ENCODE measurements around the gene TMCC1. TPM values are rescaled to one million over a fixed set of nuclear protein-coding genes. Genes with fewer than 3 reads are reported as not detected.

TMCC1 gene
- total RNA-seq, 2 experiments from 2014 or later: 33.3 to 33.8 TPM

DNA sequence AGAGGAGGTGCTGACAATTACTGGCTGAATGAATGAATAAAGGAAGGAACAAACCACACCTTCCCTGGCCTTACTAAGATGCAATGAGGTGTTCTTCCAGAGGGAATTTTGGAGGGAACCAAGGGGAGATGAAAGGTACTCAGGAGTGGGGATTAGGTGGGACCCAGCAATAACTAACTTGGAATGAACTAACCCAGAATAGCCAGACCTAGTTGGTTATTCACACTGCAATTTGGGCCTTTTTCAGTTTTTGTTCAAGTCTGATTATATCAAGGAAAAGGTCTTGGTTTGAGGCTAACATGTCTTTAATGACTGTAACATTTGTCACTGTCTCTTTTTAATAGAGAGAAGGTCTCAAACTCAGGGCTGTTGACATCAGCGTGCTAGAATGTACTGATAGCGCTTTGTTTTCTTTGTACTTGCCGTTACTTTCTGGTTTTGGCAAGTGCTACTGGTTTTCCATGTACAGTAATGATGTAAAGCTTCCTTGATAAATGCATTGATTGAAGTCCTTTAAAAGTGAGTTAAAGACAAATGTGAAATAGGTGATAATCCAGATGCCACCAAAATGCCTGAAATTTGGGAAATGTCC, 283.8 kb downstream of the TMCC1 start:
- TF ChIP-seq, protein P1, sequence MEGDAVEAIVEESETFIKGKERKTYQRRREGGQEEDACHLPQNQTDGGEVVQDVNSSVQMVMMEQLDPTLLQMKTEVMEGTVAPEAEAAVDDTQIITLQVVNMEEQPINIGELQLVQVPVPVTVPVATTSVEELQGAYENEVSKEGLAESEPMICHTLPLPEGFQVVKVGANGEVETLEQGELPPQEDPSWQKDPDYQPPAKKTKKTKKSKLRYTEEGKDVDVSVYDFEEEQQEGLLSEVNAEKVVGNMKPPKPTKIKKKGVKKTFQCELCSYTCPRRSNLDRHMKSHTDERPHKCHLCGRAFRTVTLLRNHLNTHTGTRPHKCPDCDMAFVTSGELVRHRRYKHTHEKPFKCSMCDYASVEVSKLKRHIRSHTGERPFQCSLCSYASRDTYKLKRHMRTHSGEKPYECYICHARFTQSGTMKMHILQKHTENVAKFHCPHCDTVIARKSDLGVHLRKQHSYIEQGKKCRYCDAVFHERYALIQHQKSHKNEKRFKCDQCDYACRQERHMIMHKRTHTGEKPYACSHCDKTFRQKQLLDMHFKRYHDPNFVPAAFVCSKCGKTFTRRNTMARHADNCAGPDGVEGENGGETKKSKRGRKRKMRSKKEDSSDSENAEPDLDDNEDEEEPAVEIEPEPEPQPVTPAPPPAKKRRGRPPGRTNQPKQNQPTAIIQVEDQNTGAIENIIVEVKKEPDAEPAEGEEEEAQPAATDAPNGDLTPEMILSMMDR (IDR thresholded peaks at IDR 0.05): no peak
- no peaks in the 10 kb centered on the region for H3K9me3 ChIP-seq (ENCODE audit: control insufficient read depth in 1 of 2, insufficient read depth in 1 of 2, low read length in 2 of 2)
- H3K9me3 Mint-ChIP-seq: no peaks in the 10 kb centered on the region
- H3K27ac Mint-ChIP-seq: peak overlapping the region; percentile 59
- no peak for DNase-seq
- peaks cover 6% of the 10 kb centered on the region for H3K27me3 Mint-ChIP-seq
- peaks cover 35% of the 10 kb centered on the region for H3K4me1 ChIP-seq (ENCODE audit: insufficient read depth, low read length)
- H3K4me3 Mint-ChIP-seq: peak overlapping the region; percentile 73
- no peak for ATAC-seq (ENCODE audit: poor library complexity)
- peaks cover 0 to 2% of the 10 kb centered on the region in 2 experiments for H3K27me3 ChIP-seq (ENCODE audit: control insufficient read depth in 1 of 2, insufficient read depth in 2 of 2, low read length in 2 of 2)
- H3K4me3 ChIP-seq (ENCODE audit: low read length): no peak overlapping the region
- no peak overlapping the region for H3K27ac ChIP-seq (ENCODE audit: low read depth in 1 of 2, low read length in 2 of 2)
- peaks cover 4% of the 10 kb centered on the region for H3K36me3 Mint-ChIP-seq (ENCODE audit: low read depth)
- no peaks in the 10 kb centered on the region for H3K36me3 ChIP-seq (ENCODE audit: insufficient read depth, low read length)
- ChIA-PET POLR2A (no interaction called here), CTCF (no interaction called here)
- peaks cover 24% of the 10 kb centered on the region for H3K4me1 Mint-ChIP-seq (ENCODE audit: low read depth)
- intact Hi-C loops (cut with DNase I, micrococcal nuclease): loop anchor here in 1 of 2 experiments (5.0 kb wide), 2 partner anchors 117 to 172 kb away; partner anchors contain the start of gene MBD4

DNA sequence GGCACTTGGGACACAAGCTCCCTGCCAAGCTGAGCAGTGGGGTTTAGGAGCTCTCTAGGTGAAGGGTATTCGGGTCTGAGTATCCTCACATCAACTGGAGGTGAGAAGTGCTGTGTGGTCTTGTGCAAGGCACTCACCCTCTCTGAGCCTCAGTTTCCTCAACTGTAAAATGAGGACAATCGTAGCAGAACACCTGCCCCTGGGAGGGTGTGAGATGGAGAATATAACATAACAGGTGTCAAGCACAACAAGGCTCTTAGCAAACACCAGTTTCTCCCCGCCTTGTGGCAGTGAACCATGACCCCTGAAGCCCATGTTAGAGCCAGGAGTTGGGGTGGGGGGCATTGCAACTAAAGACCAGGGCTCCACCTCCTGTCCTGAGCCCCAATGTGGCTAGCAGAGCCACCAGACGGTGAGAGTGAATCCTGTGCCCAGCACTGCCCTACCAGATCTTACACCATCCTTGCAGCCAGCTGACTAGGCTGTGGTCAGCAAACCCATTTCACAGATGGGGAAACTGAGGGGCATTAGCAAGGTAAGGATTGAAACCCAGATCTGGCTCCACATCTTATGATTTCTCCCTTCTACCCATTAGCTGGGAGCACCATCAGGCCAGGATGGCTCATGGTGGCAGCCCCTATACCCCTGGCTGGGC, 284.4 kb downstream of the TMCC1 start:
- peaks cover 0 to 5% of the 10 kb centered on the region in 2 experiments for H3K27me3 ChIP-seq (ENCODE audit: control insufficient read depth in 1 of 2, insufficient read depth in 2 of 2, low read length in 2 of 2)
- ATAC-seq (ENCODE audit: poor library complexity): no peak
- peak overlapping the region; percentile 59 for H3K27ac Mint-ChIP-seq
- peak overlapping the region; percentile 73 for H3K4me3 Mint-ChIP-seq
- no peak for DNase-seq
- TF ChIP-seq, protein P1 (IDR thresholded peaks at IDR 0.05): no peak
- CTCF ChIA-PET: no interaction called here
- H3K9me3 ChIP-seq (ENCODE audit: control insufficient read depth in 1 of 2, insufficient read depth in 1 of 2, low read length in 2 of 2): no peaks in the 10 kb centered on the region
- H3K4me1 ChIP-seq (ENCODE audit: insufficient read depth, low read length): peaks cover 41% of the 10 kb centered on the region
- peaks cover 30% of the 10 kb centered on the region for H3K4me1 Mint-ChIP-seq (ENCODE audit: low read depth)
- H3K9me3 Mint-ChIP-seq: no peaks in the 10 kb centered on the region
- intact Hi-C loops (cut with DNase I, micrococcal nuclease): loop anchor here in 1 of 2 experiments (5.0 kb wide), 2 partner anchors 117 to 172 kb away; partner anchors contain the start of gene MBD4
- POLR2A ChIA-PET: interaction anchor here (0.9 kb wide), 1 partner anchor 32 kb away, joined by 3 read pairs; no protein-coding TSS in a partner anchor
- peaks cover 12% of the 10 kb centered on the region for H3K27me3 Mint-ChIP-seq
- peaks cover 4% of the 10 kb centered on the region for H3K36me3 Mint-ChIP-seq (ENCODE audit: low read depth)
- H3K4me3 ChIP-seq (ENCODE audit: low read length): no peak overlapping the region
- H3K27ac ChIP-seq (ENCODE audit: low read depth in 1 of 2, low read length in 2 of 2): no peak overlapping the region
- no peaks in the 10 kb centered on the region for H3K36me3 ChIP-seq (ENCODE audit: insufficient read depth, low read length)

DNA sequence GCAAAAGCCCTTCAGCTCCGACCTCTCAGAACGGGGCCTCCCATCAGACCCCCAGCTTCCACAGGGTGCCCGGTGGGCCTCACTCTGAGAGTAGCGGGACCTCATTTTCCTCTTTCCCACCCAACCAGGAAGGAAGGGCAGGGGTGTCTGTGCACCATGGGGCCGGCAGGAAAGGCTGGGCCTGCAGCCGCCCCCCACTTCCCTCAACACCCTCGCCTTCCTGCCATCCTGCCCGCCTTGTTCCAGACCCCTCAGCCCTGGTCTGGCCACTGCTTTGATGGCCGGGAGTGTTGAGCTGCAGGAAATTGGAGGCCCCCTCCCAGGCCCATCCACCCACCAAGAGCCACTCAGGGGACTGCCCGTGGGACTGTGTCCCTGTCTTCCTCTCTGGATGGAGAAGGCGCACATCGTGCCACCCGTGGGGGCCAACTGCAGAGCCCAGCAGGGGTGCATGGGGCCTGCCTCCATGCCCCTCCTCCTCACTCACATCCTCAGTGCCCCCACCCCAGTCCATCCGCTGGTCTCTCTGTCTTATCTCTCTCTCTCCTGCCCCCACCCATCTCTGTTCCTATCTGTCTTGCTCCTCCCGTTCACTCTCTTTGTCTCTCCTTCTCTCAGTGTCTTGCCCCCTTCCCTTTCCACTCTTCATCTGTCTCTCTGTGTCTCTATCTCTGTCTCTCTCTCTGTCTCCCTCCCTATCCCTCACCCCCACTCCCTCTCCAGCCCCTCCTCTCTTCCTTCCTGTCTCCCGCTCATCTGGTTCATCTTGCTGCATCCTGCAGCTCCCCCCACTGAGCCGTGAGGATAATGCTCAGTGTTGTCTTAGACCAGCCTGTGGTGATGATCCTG, 285.2 kb downstream of the TMCC1 start:
- TF ChIP-seq, protein P1 (IDR thresholded peaks at IDR 0.05): peak; percentile 14
- H3K4me1 ChIP-seq (ENCODE audit: insufficient read depth, low read length): peaks cover 49% of the 10 kb centered on the region
- H3K36me3 ChIP-seq (ENCODE audit: insufficient read depth, low read length): no peaks in the 10 kb centered on the region
- intact Hi-C loops (cut with DNase I, micrococcal nuclease): loop anchor here in 1 of 2 experiments (5.0 kb wide), 2 partner anchors 116 to 171 kb away; partner anchors contain the start of gene MBD4
- ChIA-PET CTCF (no interaction called here), POLR2A (interaction anchor here (0.9 to 1.3 kb wide), 2 partner anchors 31 to 38 kb away, joined by 3 read pairs; no protein-coding TSS in a partner anchor)
- Mint-ChIP-seq H3K4me1 (ENCODE audit: low read depth) (peaks cover 33% of the 10 kb centered on the region), H3K27me3 (peaks cover 20% of the 10 kb centered on the region), H3K27ac (peak overlapping the region; percentile 34), H3K4me3 (peak overlapping the region; percentile 88), H3K9me3 (no peaks in the 10 kb centered on the region), H3K36me3 (ENCODE audit: low read depth) (peaks cover 4% of the 10 kb centered on the region)
- DNase-seq (peak in 2 of 14 experiments; percentile 8 to 23), ATAC-seq (ENCODE audit: poor library complexity) (no peak)
- H3K27ac ChIP-seq (ENCODE audit: low read depth in 1 of 2, low read length in 2 of 2): no peak overlapping the region
- no peak overlapping the region for H3K4me3 ChIP-seq (ENCODE audit: low read length)
- peaks cover 0 to 5% of the 10 kb centered on the region in 2 experiments for H3K27me3 ChIP-seq (ENCODE audit: control insufficient read depth in 1 of 2, insufficient read depth in 2 of 2, low read length in 2 of 2)
- H3K9me3 ChIP-seq (ENCODE audit: control insufficient read depth in 1 of 2, insufficient read depth in 1 of 2, low read length in 2 of 2): no peaks in the 10 kb centered on the region
